H1 (cell line): ENCODE results near the gene CEP78. TPM values are rescaled to one million over a fixed set of nuclear protein-coding genes. Genes with fewer than 3 reads are reported as not detected.

Source experiments
- CTCF ChIA-PET: fragments of 300-600 bp; sonication (Branson Sonifier 250); formaldehyde crosslinking; loops from one replicate; lab custom pipeline; 2021; ENCODE audit not compliant: partially characterized antibody; lab: Charles Lee
- POLR2A ChIA-PET: fragments of 300-600 bp; sonication (Branson Sonifier 250); formaldehyde crosslinking; loops from one replicate; lab custom pipeline; 2021; ENCODE audit warnings: inconsistent platforms; ENCODE audit not compliant: partially characterized antibody; lab: Charles Lee
- DNase-seq, 2 experiments: peaks; one replicate each; pipeline versions ENCODE4 v3.0.0 to v3.0.0-alpha.2; 2010 to 2022; ENCODE audit warnings: low spot score in 2 of 2, low read depth in 1 of 2, mixed read lengths in 1 of 2
- FAIRE-seq: peaks from 2 replicates; lab custom pipeline; 2011; peaks lifted over from hg19 to GRCh38; lab: Jason Lieb, UNC
- H2AFZ ChIP-seq: 2 replicates; pipeline ENCODE4 v1.8.1; 2012; ENCODE audit warnings: low read length, inconsistent platforms
- H2AK5ac ChIP-seq: 2 replicates; pipeline ENCODE4 v1.6.1; 2013; ENCODE audit warnings: low read depth, low read length
- H2BK120ac ChIP-seq: replicated peaks from 2 replicates; pipeline ENCODE3; 2013; ENCODE audit warnings: low read depth, low read length, inconsistent platforms
- H2BK12ac ChIP-seq: 2 replicates; pipeline ENCODE4 v1.6.1; 2013; ENCODE audit warnings: low read depth, low read length
- H2BK15ac ChIP-seq: 2 replicates; pipeline ENCODE4 v1.6.1; 2013; ENCODE audit warnings: low read length
- H2BK20ac ChIP-seq: 2 replicates; pipeline ENCODE4 v1.6.1; 2013; ENCODE audit warnings: low read length
- H2BK5ac ChIP-seq: 2 replicates; pipeline ENCODE4 v1.6.1; 2013; ENCODE audit warnings: low read depth, low read length
- H3K14ac ChIP-seq: 2 replicates; pipeline ENCODE4 v1.6.1; 2013; ENCODE audit warnings: inconsistent platforms; ENCODE audit not compliant: insufficient read length
- H3K18ac ChIP-seq: 2 replicates; pipeline ENCODE4 v1.6.1; 2013; ENCODE audit warnings: low read length; ENCODE audit errors: extremely low read depth
- H3K23ac ChIP-seq: 2 replicates; pipeline ENCODE4 v1.6.1; 2013; ENCODE audit warnings: inconsistent platforms; ENCODE audit not compliant: insufficient read length
- H3K23me2 ChIP-seq: 2 replicates; pipeline ENCODE4 v1.6.1; 2013; ENCODE audit warnings: low read depth, low read length
- H3K27ac ChIP-seq: 2 replicates; pipeline ENCODE4 v1.6.1; 2011; ENCODE audit warnings: low read depth, low read length, inconsistent platforms
- H3K27me3 ChIP-seq, 4 experiments: replicated peaks in 1 of 4; 1 replicate in 1 of 4; 2 replicates in 3 of 4; pipeline versions ENCODE4 v1.6.1 to v1.8.1; 2011 to 2013; ENCODE audit warnings: low read length in 3 of 4, mild to moderate bottlenecking in 3 of 4, inconsistent platforms in 2 of 4, mixed read lengths in 2 of 4, moderate library complexity in 1 of 4; ENCODE audit not compliant: control insufficient read depth in 3 of 4, insufficient read depth in 3 of 4; ENCODE audit errors: extremely low read depth in 1 of 4
- H3K36me3 ChIP-seq, 4 experiments: 2 replicates each; pipeline versions ENCODE4 v1.6.1 to v1.8.1; 2011 to 2013; ENCODE audit warnings: mild to moderate bottlenecking in 4 of 4, low read length in 3 of 4, moderate library complexity in 2 of 4, control low read depth in 1 of 4, inconsistent platforms in 1 of 4; ENCODE audit not compliant: insufficient read depth in 4 of 4, control insufficient read depth in 2 of 4
- H3K4ac ChIP-seq: replicated peaks from 2 replicates; pipeline ENCODE3; 2013; ENCODE audit warnings: low read length, low read depth, mixed read lengths, inconsistent platforms; ENCODE audit not compliant: insufficient read length
- H3K4me1 ChIP-seq, 4 experiments: replicated peaks in 1 of 4; 1 replicate in 1 of 4; 2 replicates in 3 of 4; pipeline versions ENCODE4 v1.6.1 to v1.8.1; 2011 to 2013; ENCODE audit warnings: low read length in 3 of 4, inconsistent platforms in 2 of 4, mixed read lengths in 1 of 4; ENCODE audit not compliant: insufficient read depth in 4 of 4, control insufficient read depth in 3 of 4
- H3K4me2 ChIP-seq, 2 experiments: 2 replicates each; pipeline versions ENCODE4 v1.6.1 to v1.8.1; 2011 to 2013; ENCODE audit warnings: low read depth in 2 of 2, low read length in 2 of 2, control low read depth in 1 of 2, inconsistent platforms in 1 of 2, mild to moderate bottlenecking in 1 of 2; ENCODE audit not compliant: insufficient read depth in 1 of 2
- H3K4me3 ChIP-seq, 4 experiments: fragments of 200-600, 300-600 bp in 1 of 4; sonication (generic), shearing (Covaris generic), sonication (Bioruptor Twin) in 1 of 4; 2 replicates each; pipeline versions ENCODE4 v1.5.1 to v1.8.1; 2011 to 2016; ENCODE audit warnings: low read length in 4 of 4, low read depth in 3 of 4, control low read depth in 2 of 4, inconsistent platforms in 2 of 4, mild to moderate bottlenecking in 2 of 4, mixed read lengths in 1 of 4, moderate library complexity in 1 of 4; ENCODE audit not compliant: insufficient read depth in 2 of 4; ENCODE audit errors: extremely low read depth in 1 of 4
- H3K56ac ChIP-seq: replicated peaks from 2 replicates; pipeline ENCODE3; 2013; ENCODE audit warnings: low read depth, mild to moderate bottlenecking, mixed read lengths, low read length, inconsistent platforms; ENCODE audit not compliant: insufficient read length
- H3K79me1 ChIP-seq: 2 replicates; pipeline ENCODE4 v1.6.1; 2013; ENCODE audit warnings: low read depth, low read length, control low read depth
- H3K79me2 ChIP-seq, 2 experiments: 2 replicates each; pipeline versions ENCODE4 v1.6.1 to v1.8.1; 2012 to 2013; ENCODE audit warnings: low read length in 2 of 2, mild to moderate bottlenecking in 2 of 2, inconsistent platforms in 1 of 2; ENCODE audit not compliant: insufficient read depth in 2 of 2, control insufficient read depth in 1 of 2
- H3K9ac ChIP-seq, 4 experiments: replicated peaks in 1 of 4; 1 replicate in 1 of 4; 2 replicates in 3 of 4; pipeline versions ENCODE4 v1.6.1 to v1.8.1; 2011 to 2013; ENCODE audit warnings: low read depth in 3 of 4, low read length in 3 of 4, control low read depth in 2 of 4, mild to moderate bottlenecking in 2 of 4, moderate library complexity in 2 of 4, inconsistent platforms in 1 of 4; ENCODE audit errors: extremely low read depth in 1 of 4
- H3K9me3 ChIP-seq, 2 experiments: 2 replicates each; pipeline versions ENCODE4 v1.6.1 to v1.8.1; 2012 to 2013; ENCODE audit warnings: mild to moderate bottlenecking in 2 of 2, moderate library complexity in 2 of 2, control low read depth in 1 of 2, inconsistent platforms in 1 of 2, low read depth in 1 of 2, low read length in 1 of 2, mixed read lengths in 1 of 2; ENCODE audit not compliant: insufficient read depth in 2 of 2
- H4K20me1 ChIP-seq, 2 experiments: replicated peaks in 1 of 2; 2 replicates each; pipeline versions ENCODE3 to v1.8.1; 2011 to 2013; ENCODE audit warnings: inconsistent platforms in 2 of 2, low read length in 2 of 2, mild to moderate bottlenecking in 1 of 2; ENCODE audit not compliant: insufficient read depth in 2 of 2, control insufficient read depth in 1 of 2
- H4K5ac ChIP-seq: 2 replicates; pipeline ENCODE4 v1.6.1; 2013; ENCODE audit warnings: low read length, low read depth, mixed read lengths, inconsistent platforms; ENCODE audit not compliant: insufficient read length
- H4K8ac ChIP-seq: 2 replicates; pipeline ENCODE4 v1.8.0; 2013; ENCODE audit warnings: mild to moderate bottlenecking, moderate library complexity, low read length, inconsistent platforms; ENCODE audit not compliant: insufficient read depth; ENCODE audit errors: extremely low read depth
- H4K91ac ChIP-seq: replicated peaks from 2 replicates; pipeline ENCODE3; 2013; ENCODE audit warnings: low read length, mixed read lengths, inconsistent platforms; ENCODE audit not compliant: insufficient read length
- BACH1 ChIP-seq: IDR thresholded peaks from 2 replicates; pipeline ENCODE4 v1.6.1; 2012; ENCODE audit warnings: low read length, improper control_type of control experiment
- HDAC2 ChIP-seq, 2 experiments: fragments of 300-600 bp in 1 of 2; sonication (generic) in 1 of 2; IDR thresholded peaks; 2 replicates each; pipeline ENCODE4 v1.6.1; 2011 to 2012; ENCODE audit warnings: low read depth in 2 of 2, low read length in 2 of 2, mild to moderate bottlenecking in 2 of 2, moderate library complexity in 2 of 2, borderline replicate concordance in 1 of 2, inconsistent platforms in 1 of 2
- KDM4A ChIP-seq: IDR thresholded peaks from one replicate; pipeline ENCODE4 v1.7.1; 2012; ENCODE audit warnings: low read depth, mild to moderate bottlenecking, moderate library complexity, low read length, inconsistent platforms; ENCODE audit not compliant: severe bottlenecking
- POLR2A ChIP-seq, 2 experiments: IDR thresholded peaks; 1 replicate in 1 of 2; 2 replicates in 1 of 2; pipeline ENCODE4 v1.6.1; 2011; ENCODE audit warnings: low read depth in 2 of 2, low read length in 2 of 2, mild to moderate bottlenecking in 2 of 2; ENCODE audit errors: control extremely low read depth in 1 of 2
- RXRA ChIP-seq: IDR thresholded peaks from 2 replicates; pipeline ENCODE4 v1.6.1; 2011; ENCODE audit warnings: low read depth, mild to moderate bottlenecking, low read length, moderate library complexity; ENCODE audit not compliant: insufficient read depth
- SP4 ChIP-seq: IDR thresholded peaks from 2 replicates; pipeline ENCODE4 v1.6.1; 2012; ENCODE audit warnings: low read length, inconsistent platforms
- TAF1 ChIP-seq: IDR thresholded peaks from 2 replicates; pipeline ENCODE4 v1.6.1; 2011; ENCODE audit warnings: mild to moderate bottlenecking, low read depth, low read length
- TBP ChIP-seq: IDR thresholded peaks from 2 replicates; pipeline ENCODE4 v1.6.1; 2011; ENCODE audit warnings: low read depth, low read length, improper control_type of control experiment
- polyA plus RNA-seq, 7 experiments: library from polyadenylated mRNA; depleted of rRNA in 3 of 7; stranded (reverse) in 5 of 7; unstranded in 2 of 7; fragments of >200 nt in 5 of 7; fragments of 200-250 nt in 2 of 7; gene quantifications; 1 replicate in 5 of 7; 2 replicates in 1 of 7; 4 replicates in 1 of 7; pipeline versions ENCODE4 v1.2.1 to v1.2.3, GENCODE V29; 2011 to 2013; ENCODE audit warnings: missing spikeins in 2 of 7, mixed read lengths in 2 of 7
- total RNA-seq: library from RNA; stranded (reverse); fragmentation: NEBNext Ultra II Directional; extraction: Animal tissue kit (Norgen Biotek cat#: 25700); gene quantifications from 2 replicates; pipeline ENCODE4 v1.2.1, GENCODE V29; 2021

CEP78 gene
- total and polyA plus RNA-seq, 2 of the 8 experiments (the other 6 are each of a cell fraction or from before 2014, with no cell fraction given) = 10.3 to 40.9 TPM

GRCh38 chr9:78191931-78192330, 43.9 kb upstream of the CEP78 start:
- Histone ChIP-seq H3K4me1 (no peaks in the 10 kb centered on the region), H3K27ac (no peak overlapping the region), H4K8ac (no peak overlapping the region), H2BK12ac (no peak overlapping the region), H4K91ac (no peak overlapping the region), H3K36me3 (no peaks in the 10 kb centered on the region), H3K4ac (no peak overlapping the region), H2BK120ac (no peak overlapping the region), H3K23ac (no peak overlapping the region), H3K4me3 (no peak overlapping the region), H2AK5ac (no peak overlapping the region), H3K56ac (no peak overlapping the region), H2BK15ac (no peak overlapping the region), H3K9me3 (no peaks in the 10 kb centered on the region), H3K23me2 (no peaks in the 10 kb centered on the region), H3K79me2 (no peaks in the 10 kb centered on the region), H3K14ac (no peak overlapping the region), H3K79me1 (no peaks in the 10 kb centered on the region), H3K27me3 (no peaks in the 10 kb centered on the region), H3K4me2 (no peak overlapping the region), H2AFZ (no peak overlapping the region), H2BK5ac (no peak overlapping the region), H3K18ac (no peak overlapping the region), H3K9ac (no peak overlapping the region), H4K5ac (no peak overlapping the region), H4K20me1 (no peaks in the 10 kb centered on the region), H2BK20ac (no peak overlapping the region)
- DNase-seq (no peak), FAIRE-seq (no peak)
- no peak for TF ChIP-seq TBP
- TF ChIP-seq POLR2A (IDR thresholded peaks at IDR 0.05; ENCODE audit: control extremely low read depth in 1 of 2, low read depth in 2 of 2, low read length in 2 of 2) = no peak
- TF ChIP-seq HDAC2 (IDR thresholded peaks at IDR 0.05; ENCODE audit: borderline replicate concordance in 1 of 2, low read depth in 2 of 2, low read length in 2 of 2) = no peak
- no peak for TF ChIP-seq BACH1
- TF ChIP-seq TAF1 = no peak
- TF ChIP-seq SP4 = no peak
- no peak for TF ChIP-seq KDM4A
- TF ChIP-seq RXRA = no peak
- POLR2A ChIA-PET = interaction anchor here (0.6 to 0.8 kb wide), 2 partner anchors 51 to 105 kb away, joined by 3 read pairs; partner anchors contain the start of gene PSAT1
- CTCF ChIA-PET = interaction anchor here (2.4 kb wide), 1 partner anchor 9 kb away, joined by 7 read pairs; no protein-coding TSS in a partner anchor
